ENCODE data around the gene DHX57.
"Not testable (repeated sequence)": the region's sequence is repeated elsewhere in the genome, so short reads cannot be mapped to it uniquely, and the experiment has no call there.

DHX57 gene

DNA sequence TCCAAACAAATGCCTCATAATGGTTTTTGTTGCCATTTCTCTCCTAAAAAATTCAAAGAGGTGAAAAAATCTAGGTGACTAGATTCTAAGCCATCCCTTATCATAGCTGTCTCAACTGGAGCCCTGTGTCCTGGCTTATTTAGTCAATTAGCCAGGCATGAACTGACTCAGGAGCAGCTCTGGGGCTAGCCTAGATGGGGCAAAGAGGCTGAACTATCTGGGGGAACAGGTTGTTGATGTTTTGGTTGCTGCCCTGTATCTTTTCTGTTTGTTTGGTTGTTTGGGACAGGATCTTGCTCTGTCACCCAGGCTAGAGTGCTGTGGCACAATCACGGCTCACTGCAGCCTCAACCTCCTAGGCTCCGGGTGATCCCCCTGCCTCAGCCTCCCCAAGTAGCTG lies 83.0 kb downstream of the DHX57 start:
- H3K4me3 ChIP-seq (ENCODE audit: low read depth, low read length): no peak overlapping the region
- no peak for DNase-seq (ENCODE audit: low read depth, low spot score)
- TF ChIP-seq, protein P1, sequence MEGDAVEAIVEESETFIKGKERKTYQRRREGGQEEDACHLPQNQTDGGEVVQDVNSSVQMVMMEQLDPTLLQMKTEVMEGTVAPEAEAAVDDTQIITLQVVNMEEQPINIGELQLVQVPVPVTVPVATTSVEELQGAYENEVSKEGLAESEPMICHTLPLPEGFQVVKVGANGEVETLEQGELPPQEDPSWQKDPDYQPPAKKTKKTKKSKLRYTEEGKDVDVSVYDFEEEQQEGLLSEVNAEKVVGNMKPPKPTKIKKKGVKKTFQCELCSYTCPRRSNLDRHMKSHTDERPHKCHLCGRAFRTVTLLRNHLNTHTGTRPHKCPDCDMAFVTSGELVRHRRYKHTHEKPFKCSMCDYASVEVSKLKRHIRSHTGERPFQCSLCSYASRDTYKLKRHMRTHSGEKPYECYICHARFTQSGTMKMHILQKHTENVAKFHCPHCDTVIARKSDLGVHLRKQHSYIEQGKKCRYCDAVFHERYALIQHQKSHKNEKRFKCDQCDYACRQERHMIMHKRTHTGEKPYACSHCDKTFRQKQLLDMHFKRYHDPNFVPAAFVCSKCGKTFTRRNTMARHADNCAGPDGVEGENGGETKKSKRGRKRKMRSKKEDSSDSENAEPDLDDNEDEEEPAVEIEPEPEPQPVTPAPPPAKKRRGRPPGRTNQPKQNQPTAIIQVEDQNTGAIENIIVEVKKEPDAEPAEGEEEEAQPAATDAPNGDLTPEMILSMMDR (IDR thresholded peaks at IDR 0.05; ENCODE audit: insufficient read depth, low read length, missing control alignments): no peak
- ChIA-PET CTCF (no interaction called here), POLR2A (interaction anchor here (1.3 kb wide), 1 partner anchor 41 kb away, joined by 3 read pairs; the partner anchor contains the start of gene SRSF7)

DNA sequence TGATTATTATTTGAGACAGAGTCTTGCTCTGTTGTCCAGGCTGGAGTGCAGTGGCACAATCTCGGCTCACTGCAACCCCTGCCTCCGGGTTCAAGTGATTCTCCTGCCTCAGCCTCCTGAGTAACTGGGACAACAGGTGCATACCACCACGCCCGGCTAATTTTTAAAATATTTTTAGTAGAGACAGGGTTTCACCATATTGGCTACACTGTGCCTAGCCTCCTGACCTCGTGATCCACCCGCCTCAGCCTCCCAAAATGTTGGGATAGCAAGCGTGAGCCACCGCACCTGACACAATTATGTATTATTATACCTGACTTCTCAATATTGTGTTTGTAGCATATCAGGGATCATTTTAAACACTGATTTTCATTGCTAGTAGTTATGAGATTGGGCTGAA lies 83.4 kb downstream of the DHX57 start:
- DNase-seq (ENCODE audit: low read depth, low spot score); H3K4me3 ChIP-seq (ENCODE audit: low read depth, low read length); CTCF ChIA-PET: not testable (repeated sequence)
- POLR2A ChIA-PET: interaction anchor here (1.3 kb wide), 1 partner anchor 41 kb away, joined by 3 read pairs; the partner anchor contains the start of gene SRSF7

DNA sequence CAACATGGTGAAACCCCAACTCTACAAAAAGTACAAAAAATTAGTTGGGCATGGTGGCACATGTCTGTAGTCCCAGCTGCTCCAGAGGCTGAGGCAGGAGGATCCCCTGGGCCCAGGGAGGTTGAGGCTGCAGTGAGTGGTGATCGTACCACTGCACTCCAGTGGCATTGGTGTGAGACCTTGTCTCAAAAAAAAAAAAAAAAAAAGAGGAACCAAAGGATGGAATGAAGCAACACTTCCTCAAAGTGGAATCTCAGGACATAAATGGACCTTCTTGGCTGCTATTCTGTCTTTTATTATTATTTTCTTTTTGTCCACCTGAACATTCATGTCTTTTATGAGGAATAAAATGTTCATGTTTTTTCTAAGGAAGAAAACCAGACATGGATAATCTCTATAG lies 84.0 kb downstream of the DHX57 start:
- no peak overlapping the region for H3K4me3 ChIP-seq (ENCODE audit: low read depth, low read length)
- DNase-seq (ENCODE audit: low read depth, low spot score): no peak
- TF ChIP-seq, protein P1 (IDR thresholded peaks at IDR 0.05; ENCODE audit: insufficient read depth, low read length, missing control alignments): no peak
- CTCF ChIA-PET: no interaction called here
- POLR2A ChIA-PET: no interaction called here

DNA sequence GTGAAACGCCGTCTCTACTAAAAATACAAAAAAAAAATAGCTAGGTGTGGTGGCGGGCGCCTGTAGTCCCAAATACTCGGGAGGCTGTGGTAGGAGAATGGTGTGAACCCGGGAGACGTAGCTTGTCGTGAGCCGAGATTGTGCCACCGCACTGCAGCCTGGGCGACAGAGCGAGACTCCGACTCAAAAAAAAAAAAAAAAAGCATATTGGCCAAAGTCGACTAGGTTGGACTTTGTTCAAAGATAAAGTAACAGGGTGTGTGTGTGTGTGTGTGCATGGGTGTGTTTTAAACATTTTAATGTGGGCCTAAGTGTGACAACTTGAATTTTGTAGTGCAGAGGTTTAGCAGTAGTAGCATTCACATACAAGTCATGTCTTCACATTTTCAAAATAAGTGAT lies 86.0 kb downstream of the DHX57 start:
- POLR2A ChIA-PET: interaction anchor here (1.0 kb wide), 1 partner anchor 38 kb away, joined by 3 read pairs; the partner anchor contains the start of gene SRSF7
- no peak overlapping the region for H3K4me3 ChIP-seq (ENCODE audit: low read depth, low read length)
- CTCF ChIA-PET: no interaction called here
- TF ChIP-seq, protein P1 (IDR thresholded peaks at IDR 0.05; ENCODE audit: insufficient read depth, low read length, missing control alignments): no peak
- DNase-seq (ENCODE audit: low read depth, low spot score): no peak

DNA sequence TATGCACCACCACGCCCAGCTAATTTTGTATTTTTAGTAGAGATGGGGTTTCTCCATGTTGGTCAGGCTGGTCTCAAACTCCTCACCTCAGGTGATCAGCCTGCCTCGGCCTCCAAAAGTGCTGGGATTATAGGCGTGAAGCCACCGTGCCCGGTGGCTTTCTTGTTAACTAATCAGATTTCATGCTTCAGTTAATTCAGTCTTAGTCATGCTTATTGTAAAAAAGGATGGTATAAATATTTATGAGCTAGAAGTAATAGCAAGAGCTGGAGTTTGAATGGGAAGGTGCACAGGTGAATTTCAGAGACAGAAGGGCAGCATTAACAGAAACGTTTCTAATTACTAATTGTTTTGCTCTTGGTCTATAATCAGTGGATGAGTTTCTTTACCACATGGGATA lies 87.4 kb downstream of the DHX57 start:
- CTCF ChIA-PET: no interaction called here
- TF ChIP-seq, protein P1 (IDR thresholded peaks at IDR 0.05; ENCODE audit: insufficient read depth, low read length, missing control alignments): no peak
- no peak for DNase-seq (ENCODE audit: low read depth, low spot score)
- H3K4me3 ChIP-seq (ENCODE audit: low read depth, low read length): no peak overlapping the region
- POLR2A ChIA-PET: no interaction called here

DNA sequence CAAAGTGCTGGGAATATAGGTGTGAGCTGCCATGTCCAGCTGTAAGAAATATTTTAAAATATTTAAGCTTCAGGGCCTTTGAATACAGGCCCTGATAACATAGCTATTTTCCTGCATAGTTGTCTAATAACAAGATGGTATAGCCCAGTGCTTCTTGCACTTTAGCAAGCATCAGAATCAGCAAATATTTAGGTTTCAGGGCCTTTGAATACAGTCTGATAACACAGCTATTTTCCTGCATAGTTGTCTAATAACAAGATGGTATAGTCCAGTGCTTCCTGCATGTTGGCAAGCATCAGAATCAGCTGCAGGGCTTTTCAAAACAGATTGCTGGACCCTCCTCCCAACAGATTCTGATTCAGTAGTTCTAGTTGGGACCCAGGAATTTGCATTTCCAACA lies 92.1 kb downstream of the DHX57 start:
- H3K4me3 ChIP-seq (ENCODE audit: low read depth, low read length): no peak overlapping the region
- CTCF ChIA-PET: no interaction called here
- TF ChIP-seq, protein P1 (IDR thresholded peaks at IDR 0.05; ENCODE audit: insufficient read depth, low read length, missing control alignments): no peak
- no peak for DNase-seq (ENCODE audit: low read depth, low spot score)
- POLR2A ChIA-PET: interaction anchor here (0.7 kb wide), 1 partner anchor 9 kb away, joined by 5 read pairs; no protein-coding TSS in a partner anchor

DNA sequence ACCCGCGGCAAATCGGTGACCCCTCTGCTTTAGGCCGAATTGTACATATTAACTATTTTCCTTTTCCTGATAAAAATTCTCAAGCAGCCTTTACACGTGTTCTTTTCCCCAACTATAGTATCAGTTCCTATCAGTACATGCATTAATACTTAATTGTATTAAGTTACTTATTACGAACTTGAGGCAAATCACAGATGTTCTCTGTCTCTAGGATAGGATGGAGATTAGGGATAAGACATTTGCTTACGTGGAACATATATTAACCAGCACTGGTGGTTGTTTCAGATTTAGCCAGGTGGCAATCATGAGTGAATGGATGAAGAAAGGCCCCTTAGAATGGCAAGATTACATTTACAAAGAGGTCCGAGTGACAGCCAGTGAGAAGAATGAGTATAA lies 97.0 kb downstream of the DHX57 start:
- DNase-seq (ENCODE audit: low read depth, low spot score): no peak
- ChIA-PET CTCF (interaction anchor here (1.2 kb wide), 1 partner anchor 463 kb away, joined by 3 read pairs; no protein-coding TSS in a partner anchor), POLR2A (interaction anchor here (2.7 kb wide), 1 partner anchor 27 kb away, joined by 13 read pairs; the partner anchor contains the start of gene SRSF7)
- TF ChIP-seq, protein P1 (IDR thresholded peaks at IDR 0.05; ENCODE audit: insufficient read depth, low read length, missing control alignments): no peak
- H3K4me3 ChIP-seq (ENCODE audit: low read depth, low read length): peak overlapping the region; percentile 71

Measured in AG04449 (cell line).